IPS DF 4.7 (cell line): Measurements from ENCODE around the gene CLEC16A.

Source experiments
- DNase-seq: peaks from one replicate; pipeline ENCODE4 v3.0.0-alpha.2; 2013; ENCODE audit warnings: low spot score; ENCODE audit errors: extremely low read depth

The CLEC16A gene

DNA sequence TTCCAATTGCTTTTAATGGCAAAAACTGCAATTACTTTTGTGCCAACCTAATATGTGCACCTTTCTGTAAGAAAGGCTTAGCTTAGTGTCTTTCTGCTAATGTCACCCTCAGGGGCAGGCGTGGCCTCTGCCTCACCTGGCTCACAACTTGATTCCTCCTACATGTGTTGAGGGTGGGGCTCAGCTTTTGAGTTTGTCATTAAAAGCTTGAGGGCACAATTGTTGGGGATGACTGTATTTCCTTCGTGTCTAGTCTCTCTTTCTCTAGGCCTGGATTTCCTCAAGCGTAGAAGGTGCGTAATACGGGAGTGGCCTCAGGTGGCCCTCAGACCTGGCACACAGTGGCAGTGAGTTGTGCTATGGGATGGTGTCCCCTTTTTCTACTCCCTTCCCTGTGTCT is 94.4 kb downstream of the CLEC16A start:
- DNase-seq: no peak

GRCh38 chr16:11039726-11040125 is 95.4 kb downstream of the CLEC16A start:
- no peak for DNase-seq

GRCh38 chr16:11042191-11042590 is 97.8 kb downstream of the CLEC16A start:
- DNase-seq: no peak

DNA sequence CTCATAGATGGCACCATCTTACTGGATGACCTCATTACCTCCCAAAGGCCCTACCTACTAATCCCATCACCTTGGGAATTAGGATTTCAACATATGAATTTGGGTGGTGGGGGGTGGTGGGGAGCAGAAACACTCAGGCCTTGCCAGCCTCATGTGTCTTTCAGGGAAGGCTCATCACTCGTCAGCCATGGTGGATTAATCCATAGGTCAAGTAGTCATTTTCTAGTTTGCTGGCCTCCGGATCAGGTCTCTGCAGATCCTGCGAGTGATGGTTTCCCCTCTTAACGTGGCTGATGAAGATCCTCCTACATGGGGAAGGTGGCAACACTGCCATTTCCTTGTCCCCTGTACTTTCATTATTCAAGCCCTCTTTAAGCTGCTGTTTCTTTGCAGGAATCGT is 101.1 kb downstream of the CLEC16A start:
- DNase-seq: no peak

- no peak for DNase-seq
These were observed 101.5 kb downstream of the CLEC16A start for GRCh38 chr16:11045846-11046245.

- no peak for DNase-seq
These were observed 102.1 kb downstream of the CLEC16A start for GRCh38 chr16:11046382-11046931.

GRCh38 chr16:11047057-11047456 is 102.7 kb downstream of the CLEC16A start:
- no peak for DNase-seq

GRCh38 chr16:11047939-11048800 is 103.8 kb downstream of the CLEC16A start:
- no peak for DNase-seq

- no peak for DNase-seq
These were observed 105.2 kb downstream of the CLEC16A start for GRCh38 chr16:11049396-11050059.

- DNase-seq: no peak
These were observed 106.2 kb downstream of the CLEC16A start for GRCh38 chr16:11050536-11050935.

DNA sequence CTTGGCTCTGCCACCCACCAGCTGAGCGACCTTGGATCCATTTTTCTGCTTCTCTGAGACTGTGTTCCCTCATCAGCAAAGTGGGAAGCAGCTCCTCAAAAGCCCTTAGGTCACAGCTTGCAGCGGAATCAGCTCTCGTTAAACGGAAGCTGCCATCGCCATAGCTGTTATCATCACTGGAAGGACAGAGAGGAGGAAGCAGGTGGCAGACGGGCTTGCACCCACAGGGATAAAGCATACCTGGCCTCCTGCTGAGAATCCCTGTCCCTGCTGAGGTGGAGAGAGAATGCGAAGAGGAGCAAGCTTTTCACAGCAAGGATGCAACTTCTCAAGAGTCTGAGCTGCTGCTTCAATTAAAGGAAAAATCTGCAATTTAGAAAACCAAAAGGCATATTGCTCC is 106.6 kb downstream of the CLEC16A start:
- no peak for DNase-seq

DNA sequence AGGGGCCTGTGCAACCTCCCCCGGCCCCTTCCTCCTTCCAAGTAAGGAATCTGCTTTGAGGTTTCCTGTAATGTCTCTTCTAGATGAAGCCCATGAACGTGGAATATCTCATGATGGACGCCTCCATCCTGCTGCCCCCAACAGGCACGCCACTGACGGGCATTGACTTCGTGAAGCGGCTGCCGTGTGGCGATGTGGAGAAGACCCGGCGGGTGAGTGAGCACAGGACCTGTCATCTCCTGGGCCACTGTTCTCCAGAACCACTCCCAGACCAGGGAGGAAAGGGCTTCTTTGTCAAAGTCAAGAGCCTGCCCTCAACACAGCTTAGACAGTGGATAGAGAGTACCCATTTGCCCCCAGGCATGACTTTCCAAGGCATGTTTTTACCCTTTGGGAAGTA is 107.1 kb downstream of the CLEC16A start:
- DNase-seq: no peak

GRCh38 chr16:11051879-11052808 is 107.8 kb downstream of the CLEC16A start:
- DNase-seq: no peak

GRCh38 chr16:11053916-11054460 is 109.6 kb downstream of the CLEC16A start:
- DNase-seq: no peak

DNA sequence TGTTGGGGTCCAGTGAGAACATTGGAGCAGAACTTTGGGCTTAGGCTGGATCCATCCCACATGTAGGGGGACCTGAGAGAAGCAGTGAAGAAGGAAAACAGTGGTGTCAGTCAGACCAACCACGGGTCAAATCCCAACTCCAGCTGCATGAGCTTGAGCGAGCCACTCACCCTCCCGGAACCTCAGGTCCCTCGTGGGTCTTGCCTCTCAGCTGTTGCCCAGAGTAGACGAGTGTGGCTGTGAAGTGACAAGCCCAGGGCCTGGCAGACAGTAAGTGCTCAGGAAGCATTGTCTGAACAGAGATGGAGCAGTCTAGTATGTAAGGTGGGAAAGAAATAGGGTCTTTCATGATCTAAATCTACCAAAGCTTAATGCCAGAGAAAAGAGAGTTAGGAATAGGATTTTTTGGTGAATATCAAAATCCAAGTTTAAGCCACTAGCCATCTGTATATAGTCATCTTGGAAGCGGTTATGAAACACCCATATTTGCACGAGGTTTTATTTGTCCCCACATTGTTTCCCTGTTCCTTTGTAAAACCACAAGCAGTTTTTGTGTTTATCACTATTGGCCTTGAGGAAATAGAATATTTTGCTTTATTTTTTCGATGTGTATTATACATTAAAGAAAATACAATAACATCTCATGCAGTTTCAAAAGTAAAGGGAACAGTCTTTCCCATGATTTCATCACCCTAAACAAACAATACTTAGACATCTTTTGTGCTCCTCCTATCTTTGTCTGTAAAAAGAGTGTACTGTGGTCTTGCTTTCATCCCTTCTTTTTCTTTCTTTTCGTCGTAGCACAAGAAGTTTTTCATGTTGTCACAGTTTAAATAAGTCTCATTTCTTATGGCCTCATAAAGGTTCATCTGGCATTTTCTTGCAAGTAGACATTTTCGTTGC is 112.0 kb downstream of the CLEC16A start:
- DNase-seq: no peak

DNA sequence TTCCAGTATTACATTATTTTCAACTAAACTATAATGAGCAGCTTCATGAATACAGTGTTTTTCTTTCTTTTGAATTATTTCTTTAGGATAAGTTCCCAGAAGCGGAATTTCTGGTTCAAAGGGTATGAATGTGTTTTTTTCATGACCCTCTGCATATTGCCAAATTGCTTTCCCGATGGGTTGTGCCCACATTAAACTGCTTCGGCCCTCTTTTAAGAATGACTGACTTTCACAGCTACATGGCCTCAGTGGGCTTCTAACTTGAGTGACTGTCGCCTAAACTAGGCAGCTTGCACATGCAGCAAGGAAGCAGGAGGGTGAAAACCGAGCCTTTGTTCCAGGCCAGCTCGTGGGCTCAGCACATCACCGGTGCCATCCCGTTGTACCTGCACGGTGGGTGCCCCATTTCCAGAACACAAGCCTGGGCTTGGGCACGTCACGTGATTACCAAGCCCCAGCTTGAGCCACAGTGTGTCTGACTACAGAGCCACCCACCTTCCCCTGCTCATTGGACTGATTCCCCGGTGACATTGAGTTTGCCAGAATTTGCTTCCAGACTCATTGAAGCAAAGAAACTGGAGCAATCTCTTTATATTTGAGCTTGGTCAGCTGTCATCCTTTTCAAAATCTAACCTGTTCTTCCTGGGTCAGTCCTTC is 112.8 kb downstream of the CLEC16A start:
- no peak for DNase-seq

- no peak for DNase-seq
These were observed 113.5 kb downstream of the CLEC16A start for GRCh38 chr16:11057711-11058345.

- no peak for DNase-seq
These were observed 114.5 kb downstream of the CLEC16A start for GRCh38 chr16:11058832-11059231.

GRCh38 chr16:11059588-11059987 is 115.2 kb downstream of the CLEC16A start:
- DNase-seq: no peak
